K562 (cell line): ENCODE data around the gene ASB2. TPM values are rescaled to one million over a fixed set of nuclear protein-coding genes. Genes with fewer than 3 reads are reported as not detected.

Experiments
- ATAC-seq: fragments of 200-7000 bp; cut with Tn5 transposase; 3 replicates; pipeline ENCODE4 v1.9.1; 2020; ENCODE audit warnings: moderate library complexity
- BruUV-seq: library from RNA; stranded (reverse); fragments of 400-500 nt; replicated peaks from 2 replicates; lab custom pipeline; 2021; lab: Mats Ljungman, UMichigan
- CTCF ChIA-PET: fragments of 300-600 bp; formaldehyde crosslinking; extraction: SDS; loops from one replicate; lab custom pipeline; 2021; ENCODE audit warnings: low intra/inter-chr PET ratio; lab: Yijun Ruan, JAX
- POLR2A ChIA-PET: fragments of 300-600, 350-650 bp; sonication (Branson Sonifier 250); formaldehyde crosslinking; extraction: SDS; loops from one replicate; lab custom pipeline; 2021; ENCODE audit warnings: antibody characterized with exemption, inconsistent platforms; lab: Yijun Ruan, JAX
- DNase-seq, 4 experiments: peaks; one replicate each; pipeline versions ENCODE4 v3.0.0 to v3.0.0-alpha.2; 2011 to 2018; ENCODE audit warnings: low spot score in 3 of 4, mixed read lengths in 3 of 4; ENCODE audit errors: extremely low read depth in 1 of 4
- FAIRE-seq: peaks from 2 replicates; lab custom pipeline; 2011; peaks lifted over from hg19 to GRCh38; lab: Jason Lieb, UNC
- H2AFZ ChIP-seq: 2 replicates; pipeline ENCODE4 v1.6.0; 2011; ENCODE audit warnings: low read depth, low read length, control low read depth, inconsistent platforms
- H3K27ac ChIP-seq: fragments of 200-600 bp; 3 replicates; pipeline ENCODE4 v1.8.0; 2011; ENCODE audit warnings: low read depth, mild to moderate bottlenecking, control low read depth, inconsistent platforms, low read length, moderate library complexity, mixed read lengths; ENCODE audit errors: extremely low read depth
- H3K27me3 ChIP-seq, 2 experiments: fragments of 300-600 bp in 1 of 2; 2 replicates in 1 of 2; 3 replicates in 1 of 2; pipeline versions ENCODE4 v1.6.0 to v1.8.0; 2011; ENCODE audit warnings: inconsistent platforms in 2 of 2, low read length in 2 of 2, mild to moderate bottlenecking in 1 of 2, mixed read lengths in 1 of 2, moderate library complexity in 1 of 2; ENCODE audit not compliant: control insufficient read depth in 2 of 2, insufficient read depth in 2 of 2
- H3K36me3 ChIP-seq: fragments of 300-600 bp; 3 replicates; pipeline ENCODE4 v1.8.0; 2011; ENCODE audit warnings: mild to moderate bottlenecking, low read length, inconsistent platforms; ENCODE audit not compliant: control insufficient read depth, insufficient read depth
- H3K4me1 ChIP-seq, 2 experiments: fragments of 200-600 bp in 1 of 2; replicated peaks in 1 of 2; 2 replicates in 1 of 2; 3 replicates in 1 of 2; pipeline versions ENCODE4 v1.5.1 to v1.8.0; 2011; ENCODE audit warnings: inconsistent platforms in 2 of 2, low read length in 2 of 2, mild to moderate bottlenecking in 1 of 2, mixed read lengths in 1 of 2, moderate library complexity in 1 of 2; ENCODE audit not compliant: control insufficient read depth in 2 of 2, insufficient read depth in 2 of 2
- H3K4me2 ChIP-seq: 2 replicates; pipeline ENCODE4 v1.6.1; 2011; ENCODE audit warnings: low read length, control low read depth, inconsistent platforms, mixed read lengths; ENCODE audit not compliant: insufficient read depth
- H3K4me3 ChIP-seq: fragments of 200-600 bp; sonication (generic), shearing (Covaris generic); 2 replicates; pipeline ENCODE4 v1.5.1; 2016; ENCODE audit warnings: control low read depth, inconsistent platforms
- H3K79me2 ChIP-seq: fragments of 200-600 bp; 3 replicates; pipeline ENCODE4 v1.8.0; 2011; ENCODE audit warnings: low read length, inconsistent platforms; ENCODE audit not compliant: control insufficient read depth, insufficient read depth
- H3K9ac ChIP-seq, 2 experiments: 2 replicates each; pipeline versions ENCODE4 v1.6.0 to v1.6.1; 2011; ENCODE audit warnings: low read depth in 2 of 2, low read length in 2 of 2, control low read depth in 1 of 2, inconsistent platforms in 1 of 2, mild to moderate bottlenecking in 1 of 2, mixed read lengths in 1 of 2; ENCODE audit not compliant: insufficient read depth in 1 of 2
- H3K9me1 ChIP-seq: one replicate; pipeline ENCODE4 v1.6.0; 2011; ENCODE audit warnings: inconsistent platforms, mild to moderate bottlenecking, low read length, moderate library complexity; ENCODE audit not compliant: control insufficient read depth, insufficient read depth
- H3K9me3 ChIP-seq: replicated peaks from 2 replicates; pipeline ENCODE4 v1.5.1; 2011; ENCODE audit warnings: low read depth, low read length, inconsistent platforms; ENCODE audit not compliant: control insufficient read depth, insufficient read depth
- H4K20me1 ChIP-seq: replicated peaks from 2 replicates; pipeline ENCODE4 v1.6.1; 2011; ENCODE audit warnings: low read length, inconsistent platforms, mixed read lengths; ENCODE audit not compliant: control insufficient read depth, insufficient read depth
- CC2D1A ChIP-seq: fragments of 450-650 bp; IDR thresholded peaks from 2 replicates; pipeline ENCODE4 v1.6.1; 2017; ENCODE audit warnings: mild to moderate bottlenecking
- DACH1 ChIP-seq: fragments of 450-650 bp; IDR thresholded peaks from 2 replicates; pipeline ENCODE4 v1.6.1; 2018; ENCODE audit not compliant: partially characterized antibody
- DPF2 ChIP-seq: fragments of 450-650 bp; IDR thresholded peaks from 2 replicates; pipeline ENCODE4 v1.6.1; 2016
- HDGF ChIP-seq: fragments of 450-650 bp; IDR thresholded peaks from 2 replicates; pipeline ENCODE4 v1.6.1; 2016
- HMGXB4 ChIP-seq: sonication (generic); formaldehyde crosslinking; IDR thresholded peaks from 2 replicates; pipeline ENCODE4 v1.8.1; 2023; ENCODE audit warnings: mild to moderate bottlenecking, missing genetic modification reagents
- KLF1 ChIP-seq: fragments of 450-650 bp; IDR thresholded peaks from 2 replicates; pipeline ENCODE4 v1.6.1; 2016; ENCODE audit warnings: missing genetic modification characterization, missing compliant biosample characterization
- KLF16 ChIP-seq: IDR thresholded peaks from 2 replicates; pipeline ENCODE4 v1.6.1; 2016; ENCODE audit warnings: antibody characterized with exemption
- NR4A1 ChIP-seq, 2 experiments: fragments of 250-450 bp in 1 of 2; fragments of 450-650 bp in 1 of 2; sonication (Bioruptor Pico) in 1 of 2; IDR thresholded peaks; 2 replicates each; pipeline versions ENCODE4 v1.4.0 to v1.6.1; 2016 to 2020; ENCODE audit warnings: mild to moderate bottlenecking in 2 of 2, missing compliant biosample characterization in 1 of 2, missing genetic modification characterization in 1 of 2, moderate library complexity in 1 of 2
- POLR2H ChIP-seq: IDR thresholded peaks from 2 replicates; pipeline ENCODE4 v1.6.1; 2016; ENCODE audit warnings: missing genetic modification characterization, low read depth, mild to moderate bottlenecking, control low read depth, missing compliant biosample characterization, moderate library complexity
- PYGO2 ChIP-seq: fragments of 450-650 bp; IDR thresholded peaks from 2 replicates; pipeline ENCODE4 v1.6.1; 2016; ENCODE audit warnings: mild to moderate bottlenecking, missing genetic modification characterization, moderate library complexity, missing compliant biosample characterization
- SMAD3 ChIP-seq: fragments of 450-650 bp; formaldehyde crosslinking; conservative IDR thresholded peaks from 2 replicates; pipeline ENCODE4 v1.4.0; 2020; ENCODE audit warnings: mild to moderate bottlenecking
- SMAD4 ChIP-seq: fragments of 250-450 bp; sonication (Bioruptor Pico); conservative IDR thresholded peaks from 2 replicates; pipeline ENCODE4 v1.8.0; 2021; ENCODE audit warnings: inconsistent platforms, mild to moderate bottlenecking, moderate library complexity
- WHSC1 ChIP-seq: IDR thresholded peaks from one replicate; pipeline ENCODE4 v1.6.1; 2012; ENCODE audit warnings: low read length, control low read depth, inconsistent platforms
- ZNF253 ChIP-seq: fragments of 250-450 bp; sonication (Bioruptor Pico); conservative IDR thresholded peaks from 2 replicates; pipeline ENCODE4 v1.6.1; 2021; ENCODE audit warnings: mild to moderate bottlenecking
- ZNF41 ChIP-seq: fragments of 250-450 bp; sonication (Bioruptor Pico); conservative IDR thresholded peaks from 2 replicates; pipeline ENCODE4 v1.4.0; 2020; ENCODE audit warnings: mild to moderate bottlenecking
- ZSCAN32 ChIP-seq: fragments of 450-650 bp; formaldehyde crosslinking; IDR thresholded peaks from 2 replicates; pipeline ENCODE4 v1.4.0; 2020; ENCODE audit warnings: mild to moderate bottlenecking, moderate library complexity
- WGBS: fragments of 100-300 bp; shearing (Covaris generic); methylation state at CpG from one replicate; pipeline ENCODE4 v1.1.6; 2016; ENCODE audit warnings: low coverage, mixed read lengths; ENCODE audit not compliant: insufficient coverage; ENCODE audit errors: missing lambda C conversion rate; 5-methylcytosine and 5-hydroxymethylcytosine counted together
- in situ Hi-C: fragments of 300-500 bp; cut with MboI; formaldehyde crosslinking; loops from 4 replicates; pipeline ENCODE4 v1.15.0; 2018; ENCODE audit warnings: inconsistent platforms, mixed read lengths
- intact Hi-C: fragments of 100-400 bp; cut with micrococcal nuclease; formaldehyde crosslinking; loops from 2 replicates; pipeline ENCODE4 v1.14.2; 2022
- polyA plus RNA-seq, 8 experiments: library from polyadenylated mRNA; depleted of rRNA in 4 of 8; stranded (reverse) in 5 of 8; unstranded in 3 of 8; fragments of >200 nt; fragmentation: Nextera tagmentation in 2 of 8; fragmentation: Illumina TruSeq in 1 of 8; extraction: Ambion mirVana in 2 of 8; extraction: Trizol in 1 of 8; gene quantifications; 2 replicates each; pipeline versions ENCODE4 v1.2.1 to v1.2.3, GENCODE V29; 2011 to 2014; ENCODE audit warnings: inconsistent platforms in 1 of 8, missing spikeins in 1 of 8
- total RNA-seq, 7 experiments: library from RNA; depleted of rRNA in 6 of 7; stranded (reverse); fragments of >200 nt in 6 of 7; fragmentation: Illumina TruSeq in 2 of 7; extraction: Trizol in 2 of 7; gene quantifications; 2 replicates each; pipeline versions ENCODE4 v1.2.1 to v1.2.3, GENCODE V29; 2011 to 2021; ENCODE audit warnings: low replicate concordance in 1 of 7
- TF ChIP-seq, protein P1 (sequence below): fragments of 250-450 bp; sonication (Bioruptor Pico); IDR thresholded peaks from 2 replicates; pipeline ENCODE4 v1.5.0; 2021; ENCODE audit warnings: mild to moderate bottlenecking, borderline replicate concordance
- TF ChIP-seq, protein P2 (sequence below): fragments of 250-450 bp; sonication (Bioruptor Pico); IDR thresholded peaks from 2 replicates; pipeline ENCODE4 v1.6.1; 2021; ENCODE audit warnings: mild to moderate bottlenecking

ASB2 gene
- total and polyA plus RNA-seq, 9 of the 15 experiments (the other 6 are each of a cell fraction or from before 2014, with no cell fraction given): not detected

- no peak for TF ChIP-seq CC2D1A
- no peak for TF ChIP-seq SMAD3 (CRISPR knock-in tag)
- TF ChIP-seq KLF1 (tag): no peak
- TF ChIP-seq PYGO2 (tag): no peak
- TF ChIP-seq DACH1: no peak
- no peak for TF ChIP-seq WHSC1
- TF ChIP-seq SMAD4: no peak
- TF ChIP-seq HMGXB4 (CRISPR knock-in tag): no peak
- TF ChIP-seq NR4A1 (CRISPR knock-in tag; IDR thresholded peaks at IDR 0.05): no peak
- no peak for TF ChIP-seq NR4A1 (tag; IDR thresholded peaks at IDR 0.05)
- no peak for TF ChIP-seq ZNF41
- no peak for TF ChIP-seq DPF2
- no peak for TF ChIP-seq ZSCAN32 (CRISPR knock-in tag)
- no peak for TF ChIP-seq HDGF
- TF ChIP-seq, protein P1, sequence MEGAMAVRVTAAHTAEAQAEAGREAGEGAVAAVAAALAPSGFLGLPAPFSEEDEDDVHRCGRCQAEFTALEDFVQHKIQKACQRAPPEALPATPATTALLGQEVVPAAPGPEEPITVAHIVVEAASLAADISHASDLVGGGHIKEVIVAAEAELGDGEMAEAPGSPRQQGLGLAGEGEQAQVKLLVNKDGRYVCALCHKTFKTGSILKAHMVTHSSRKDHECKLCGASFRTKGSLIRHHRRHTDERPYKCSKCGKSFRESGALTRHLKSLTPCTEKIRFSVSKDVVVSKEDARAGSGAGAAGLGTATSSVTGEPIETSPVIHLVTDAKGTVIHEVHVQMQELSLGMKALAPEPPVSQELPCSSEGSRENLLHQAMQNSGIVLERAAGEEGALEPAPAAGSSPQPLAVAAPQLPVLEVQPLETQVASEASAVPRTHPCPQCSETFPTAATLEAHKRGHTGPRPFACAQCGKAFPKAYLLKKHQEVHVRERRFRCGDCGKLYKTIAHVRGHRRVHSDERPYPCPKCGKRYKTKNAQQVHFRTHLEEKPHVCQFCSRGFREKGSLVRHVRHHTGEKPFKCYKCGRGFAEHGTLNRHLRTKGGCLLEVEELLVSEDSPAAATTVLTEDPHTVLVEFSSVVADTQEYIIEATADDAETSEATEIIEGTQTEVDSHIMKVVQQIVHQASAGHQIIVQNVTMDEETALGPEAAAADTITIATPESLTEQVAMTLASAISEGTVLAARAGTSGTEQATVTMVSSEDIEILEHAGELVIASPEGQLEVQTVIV (CRISPR knock-in tag): no peak
- no peak for TF ChIP-seq ZNF253 (CRISPR knock-in tag)
- no peak for TF ChIP-seq POLR2H
- TF ChIP-seq, protein P2, sequence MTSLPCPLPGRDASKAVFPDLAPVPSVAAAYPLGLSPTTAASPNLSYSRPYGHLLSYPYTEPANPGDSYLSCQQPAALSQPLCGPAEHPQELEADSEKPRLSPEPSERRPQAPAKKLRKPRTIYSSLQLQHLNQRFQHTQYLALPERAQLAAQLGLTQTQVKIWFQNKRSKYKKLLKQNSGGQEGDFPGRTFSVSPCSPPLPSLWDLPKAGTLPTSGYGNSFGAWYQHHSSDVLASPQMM: no peak
- no peak for TF ChIP-seq KLF16
- no peak for FAIRE-seq
- H3K9me1 ChIP-seq: peaks cover 2% of the 10 kb centered on the region
- H4K20me1 ChIP-seq: no peaks in the 10 kb centered on the region
- BruUV-seq: no TSS peak
- POLR2A ChIA-PET: interaction anchor here (0.6 kb wide), 1 partner anchor 155 kb away, joined by 4 read pairs; no protein-coding TSS in a partner anchor
- DNase-seq: no peak
- intact Hi-C loops: no loop called here
- ATAC-seq: no peak
- no peak overlapping the region for H3K4me3 ChIP-seq
- WGBS: 0% methylated on average over 3 of the region's 3 CpGs
- no peaks in the 10 kb centered on the region for H3K79me2 ChIP-seq
- H3K27ac ChIP-seq: no peak overlapping the region
- CTCF ChIA-PET: no interaction called here
- in situ Hi-C loops: no loop called here
- no peaks in the 10 kb centered on the region for H3K9me3 ChIP-seq
- no peak overlapping the region for H3K4me2 ChIP-seq
- H3K36me3 ChIP-seq: no peaks in the 10 kb centered on the region
- H3K9ac ChIP-seq: no peak overlapping the region
- no peaks in the 10 kb centered on the region for H3K4me1 ChIP-seq
- H2AFZ ChIP-seq: no peak overlapping the region
- H3K27me3 ChIP-seq: peaks cover 0 to 20% of the 10 kb centered on the region in 2 experiments; a peak in 3 of 5 replicates
These were observed 7.7 kb upstream of the ASB2 start for GRCh38 chr14:93984070-93984469.
